ENCODE results near the gene SHC3. TPM values are rescaled to one million over a fixed set of nuclear protein-coding genes. Genes with fewer than 3 reads are reported as not detected.

Gene SHC3
- total RNA-seq, 1 donor: 11.7 TPM

DNA sequence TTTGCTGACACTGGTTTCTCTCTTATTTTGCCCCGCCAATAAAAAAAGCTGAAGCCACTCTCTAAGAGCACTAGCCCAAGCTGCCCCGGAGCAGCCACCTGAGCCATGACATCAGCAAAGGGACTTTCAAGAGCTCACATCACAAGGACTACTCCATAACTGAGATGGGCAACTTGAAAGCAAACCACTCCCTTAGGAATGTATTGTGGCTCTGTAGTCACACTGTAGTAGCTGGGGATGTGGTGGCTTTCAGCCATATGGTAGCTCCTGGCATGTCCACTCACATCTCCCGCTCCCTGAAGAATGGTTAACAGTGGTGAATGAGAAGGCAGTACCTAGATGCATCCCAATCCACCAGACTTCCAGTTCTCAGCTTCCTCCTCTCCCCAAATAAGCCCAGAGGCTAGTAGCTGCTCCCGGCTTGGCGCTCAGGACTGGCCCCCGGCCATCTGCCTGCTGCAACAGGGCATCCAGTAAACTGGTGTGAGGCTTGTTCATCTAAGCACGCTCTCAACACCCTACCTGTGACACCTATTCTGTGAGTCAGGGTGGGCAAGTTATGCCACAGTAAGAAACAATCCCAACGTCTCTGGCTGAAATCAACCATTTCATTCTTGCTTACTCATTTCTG, 123.6 kb downstream of the SHC3 start:
- TF ChIP-seq, protein P1, sequence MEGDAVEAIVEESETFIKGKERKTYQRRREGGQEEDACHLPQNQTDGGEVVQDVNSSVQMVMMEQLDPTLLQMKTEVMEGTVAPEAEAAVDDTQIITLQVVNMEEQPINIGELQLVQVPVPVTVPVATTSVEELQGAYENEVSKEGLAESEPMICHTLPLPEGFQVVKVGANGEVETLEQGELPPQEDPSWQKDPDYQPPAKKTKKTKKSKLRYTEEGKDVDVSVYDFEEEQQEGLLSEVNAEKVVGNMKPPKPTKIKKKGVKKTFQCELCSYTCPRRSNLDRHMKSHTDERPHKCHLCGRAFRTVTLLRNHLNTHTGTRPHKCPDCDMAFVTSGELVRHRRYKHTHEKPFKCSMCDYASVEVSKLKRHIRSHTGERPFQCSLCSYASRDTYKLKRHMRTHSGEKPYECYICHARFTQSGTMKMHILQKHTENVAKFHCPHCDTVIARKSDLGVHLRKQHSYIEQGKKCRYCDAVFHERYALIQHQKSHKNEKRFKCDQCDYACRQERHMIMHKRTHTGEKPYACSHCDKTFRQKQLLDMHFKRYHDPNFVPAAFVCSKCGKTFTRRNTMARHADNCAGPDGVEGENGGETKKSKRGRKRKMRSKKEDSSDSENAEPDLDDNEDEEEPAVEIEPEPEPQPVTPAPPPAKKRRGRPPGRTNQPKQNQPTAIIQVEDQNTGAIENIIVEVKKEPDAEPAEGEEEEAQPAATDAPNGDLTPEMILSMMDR (IDR thresholded peaks at IDR 0.05; ENCODE audit: insufficient read depth, low read depth, low read length): no peak
- no peak for DNase-seq (ENCODE audit: low read depth)

DNA sequence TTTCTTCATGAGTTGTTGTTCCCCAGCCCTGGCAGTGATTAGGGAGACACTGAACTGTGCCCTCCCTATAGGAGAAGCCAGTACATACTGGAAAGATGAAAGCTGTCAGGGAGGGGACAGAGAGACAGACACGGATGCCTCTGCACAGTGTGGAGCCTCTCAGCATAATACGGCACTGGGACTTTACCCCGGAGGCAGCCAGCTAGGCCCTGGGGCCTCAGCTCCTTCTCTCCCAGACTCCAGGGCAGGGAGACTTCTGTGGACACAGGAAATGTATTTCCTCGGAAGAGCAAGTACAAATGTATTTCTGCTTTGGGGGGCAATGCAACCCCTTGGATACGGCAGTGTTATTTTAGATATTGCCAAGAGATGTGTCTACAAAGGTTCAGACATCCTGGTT, 125.3 kb downstream of the SHC3 start:
- TF ChIP-seq, protein P1 (IDR thresholded peaks at IDR 0.05; ENCODE audit: insufficient read depth, low read depth, low read length): no peak
- no peak overlapping the region for H3K4me3 ChIP-seq (ENCODE audit: low read depth, low read length)
- no peak for DNase-seq (ENCODE audit: low read depth)

More for the DNA sequence above, 123.6 kb downstream of the SHC3 start:
- H3K4me3 ChIP-seq (ENCODE audit: low read depth, low read length): no peak overlapping the region

DNA sequence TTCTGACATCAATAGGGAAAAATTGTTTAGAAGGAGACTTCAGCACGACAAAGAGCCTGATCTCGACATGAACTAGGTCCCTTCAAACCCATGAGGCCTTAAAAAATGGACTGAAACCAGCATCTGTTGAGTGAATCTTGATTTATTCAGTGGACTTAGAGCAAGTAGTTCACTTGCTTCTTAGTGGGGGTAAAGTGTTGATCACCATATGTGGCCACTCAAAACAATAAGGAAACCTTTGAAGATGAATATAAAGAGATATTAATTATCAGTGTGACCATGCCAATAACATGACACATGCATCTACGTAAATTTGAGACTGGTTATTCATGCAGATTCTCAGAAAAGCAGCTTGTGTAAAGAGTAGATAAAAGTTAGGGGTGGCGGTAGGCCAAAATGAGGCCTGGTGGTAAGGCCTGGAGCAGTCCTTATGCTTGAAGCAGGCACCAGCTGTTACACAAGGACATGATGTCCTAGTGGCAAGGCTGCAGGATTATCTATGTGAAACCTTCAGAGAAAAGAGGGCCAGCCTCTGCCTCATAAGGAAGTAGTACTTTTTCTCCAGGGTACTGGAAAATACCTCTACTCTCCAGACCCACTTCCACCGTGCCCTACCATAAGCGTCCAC, 126.0 kb downstream of the SHC3 start:
- TF ChIP-seq, protein P1 (IDR thresholded peaks at IDR 0.05; ENCODE audit: insufficient read depth, low read depth, low read length): no peak
- peak; percentile 5 for DNase-seq (ENCODE audit: low read depth)
- no peak overlapping the region for H3K4me3 ChIP-seq (ENCODE audit: low read depth, low read length)

DNA sequence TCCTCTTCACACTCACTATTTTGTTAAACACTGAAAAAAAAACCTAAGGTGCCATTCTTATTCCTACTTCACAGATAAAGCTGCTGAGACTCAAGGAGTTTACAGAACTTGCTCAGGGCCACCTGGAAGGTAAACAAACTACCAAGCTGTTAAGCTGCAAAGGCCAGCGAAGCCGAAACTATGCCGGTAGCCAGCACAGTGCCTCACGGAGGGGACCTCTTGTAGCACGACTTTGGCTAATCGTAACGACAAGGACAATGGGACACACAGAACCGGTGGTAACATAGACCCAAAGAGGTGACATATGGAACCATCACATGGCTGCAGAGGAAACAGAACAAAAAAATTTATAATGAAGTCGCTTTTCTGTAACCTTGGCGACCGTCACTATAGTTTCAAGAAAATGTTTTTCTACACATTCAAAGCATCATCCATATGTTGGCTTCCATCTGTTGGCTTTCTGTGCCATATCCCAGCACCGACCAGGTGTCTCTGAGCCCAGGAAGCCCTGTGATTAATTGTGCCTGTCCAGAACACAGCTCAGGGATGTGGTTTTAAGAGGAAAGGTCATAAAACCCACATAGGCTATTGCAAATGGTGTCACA, 127.1 kb downstream of the SHC3 start:
- TF ChIP-seq, protein P1 (IDR thresholded peaks at IDR 0.05; ENCODE audit: insufficient read depth, low read depth, low read length): no peak
- DNase-seq (ENCODE audit: low read depth): no peak
- no peak overlapping the region for H3K4me3 ChIP-seq (ENCODE audit: low read depth, low read length)

DNA sequence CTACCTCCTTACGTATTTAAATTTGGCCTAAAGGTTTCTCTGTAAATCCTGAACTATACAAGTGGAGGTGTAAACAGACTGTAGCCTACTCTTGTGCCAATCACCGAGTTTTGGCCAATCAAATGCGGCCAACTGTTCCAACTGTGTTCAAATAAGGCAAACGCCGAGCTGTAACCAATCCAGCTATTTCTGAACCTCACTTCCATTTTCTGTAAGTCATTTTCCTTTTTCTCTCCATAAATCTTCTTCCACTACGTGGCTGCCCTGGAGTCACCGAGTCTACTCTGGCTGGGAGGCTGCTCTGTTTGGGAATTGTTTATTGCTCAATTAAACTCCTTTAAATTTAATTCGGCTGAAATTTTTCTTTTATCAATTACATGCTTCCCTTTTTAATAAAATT, 129.0 kb downstream of the SHC3 start:
- H3K4me3 ChIP-seq (ENCODE audit: low read depth, low read length): no peak overlapping the region
- TF ChIP-seq, protein P1 (IDR thresholded peaks at IDR 0.05; ENCODE audit: insufficient read depth, low read depth, low read length): no peak

DNA sequence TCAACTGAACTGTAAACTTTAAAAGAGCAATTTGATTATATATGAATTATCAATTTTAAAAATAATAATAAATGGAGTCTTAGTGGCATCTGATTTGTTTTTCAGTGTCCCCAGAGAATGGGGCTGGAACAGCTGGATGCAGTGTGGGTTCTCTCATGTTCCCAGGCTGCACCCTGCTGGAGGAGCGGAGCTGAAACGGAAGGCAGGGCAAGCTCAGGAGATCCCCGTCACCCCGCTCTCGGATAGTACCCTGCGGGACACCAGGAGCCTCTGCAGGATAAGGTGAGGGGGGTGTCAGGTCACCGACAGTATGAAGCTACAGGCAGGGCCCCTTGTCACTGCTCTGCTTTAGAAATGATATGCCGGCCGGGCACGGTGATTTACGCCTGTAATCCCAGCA, 130.0 kb downstream of the SHC3 start:
- TF ChIP-seq, protein P1 (IDR thresholded peaks at IDR 0.05; ENCODE audit: insufficient read depth, low read depth, low read length): no peak
- no peak for DNase-seq (ENCODE audit: low read depth)
- H3K4me3 ChIP-seq (ENCODE audit: low read depth, low read length): no peak overlapping the region

More for the DNA sequence above, 129.0 kb downstream of the SHC3 start:
- no peak for DNase-seq (ENCODE audit: low read depth)
